Testis (tissue), 3 donors: ENCODE data around the gene FOXI1. TPM values are rescaled to one million over a fixed set of nuclear protein-coding genes. Genes with fewer than 3 reads are reported as not detected.

Experiments used
- DNase-seq: peaks from one replicate; pipeline ENCODE4 v3.0.0-alpha.2; 2019
- H3K27ac ChIP-seq, 2 donors: fragments of 200-600 bp; sonication (generic); one replicate each; pipeline ENCODE4 v1.5.1; 2019
- H3K27me3 ChIP-seq: fragments of 200-600 bp; sonication (generic); one replicate; pipeline ENCODE4 v1.5.1; 2019
- H3K36me3 ChIP-seq: fragments of 200-600 bp; sonication (generic); one replicate; pipeline ENCODE4 v1.5.1; 2017; ENCODE audit warnings: low read depth; ENCODE audit errors: missing control alignments
- H3K4me1 ChIP-seq: fragments of 200-600 bp; sonication (generic); one replicate; pipeline ENCODE4 v1.5.1; 2019
- H3K4me3 ChIP-seq, 2 donors: fragments of 200-600 bp; sonication (generic); one replicate each; pipeline ENCODE4 v1.5.1; 2017 to 2019
- H3K9me3 ChIP-seq: fragments of 200-600 bp; sonication (generic); one replicate; pipeline ENCODE4 v1.5.1; 2017
- POLR2A ChIP-seq: fragments of 450-650 bp; IDR thresholded peaks from one replicate; pipeline ENCODE4 v1.6.1; 2017; ENCODE audit warnings: antibody characterized with exemption, mild to moderate bottlenecking, moderate library complexity
- WGBS, 2 donors: methylation state at CpG; one replicate each; pipeline ENCODE4 v1.1.5; 2018; 5-methylcytosine and 5-hydroxymethylcytosine counted together
- intact Hi-C: fragments of 100-400 bp; cut with DNase I; formaldehyde crosslinking; loops from one replicate; pipeline ENCODE4 v1.15.1; 2023; ENCODE audit warnings: low total_unique reads
- polyA plus RNA-seq: library from polyadenylated mRNA; stranded (reverse); fragments of 350-450 nt; fragmentation: Illumina TruSeq; extraction: RNeasy Lipid Tissue Mini Kit (QIAGEN cat#74804); gene quantifications from one replicate; pipeline ENCODE4 v1.2.3, GENCODE V29; 2014; ENCODE audit warnings: low read depth, low replicate concordance; ENCODE audit not compliant: insufficient read depth
- total RNA-seq, 2 donors: library from RNA; depleted of rRNA; stranded (reverse); fragments of >200 nt; gene quantifications; one replicate each; pipeline ENCODE4 v1.2.3, GENCODE V29; 2016
- TF ChIP-seq, protein P1 (sequence below), 3 experiments: fragments of 450-650 bp in 2 of 3; fragments of 200-600 bp in 1 of 3; sonication (generic) in 1 of 3; IDR thresholded peaks; one replicate each; pipeline ENCODE4 v1.5.1; 2016 to 2019; ENCODE audit warnings: antibody characterized with exemption in 3 of 3, mild to moderate bottlenecking in 2 of 3, moderate library complexity in 1 of 3

Gene FOXI1
- total and polyA plus RNA-seq, 3 donors from 2014 or later: 0.19 to 0.26 TPM; not detected in 1

DNA sequence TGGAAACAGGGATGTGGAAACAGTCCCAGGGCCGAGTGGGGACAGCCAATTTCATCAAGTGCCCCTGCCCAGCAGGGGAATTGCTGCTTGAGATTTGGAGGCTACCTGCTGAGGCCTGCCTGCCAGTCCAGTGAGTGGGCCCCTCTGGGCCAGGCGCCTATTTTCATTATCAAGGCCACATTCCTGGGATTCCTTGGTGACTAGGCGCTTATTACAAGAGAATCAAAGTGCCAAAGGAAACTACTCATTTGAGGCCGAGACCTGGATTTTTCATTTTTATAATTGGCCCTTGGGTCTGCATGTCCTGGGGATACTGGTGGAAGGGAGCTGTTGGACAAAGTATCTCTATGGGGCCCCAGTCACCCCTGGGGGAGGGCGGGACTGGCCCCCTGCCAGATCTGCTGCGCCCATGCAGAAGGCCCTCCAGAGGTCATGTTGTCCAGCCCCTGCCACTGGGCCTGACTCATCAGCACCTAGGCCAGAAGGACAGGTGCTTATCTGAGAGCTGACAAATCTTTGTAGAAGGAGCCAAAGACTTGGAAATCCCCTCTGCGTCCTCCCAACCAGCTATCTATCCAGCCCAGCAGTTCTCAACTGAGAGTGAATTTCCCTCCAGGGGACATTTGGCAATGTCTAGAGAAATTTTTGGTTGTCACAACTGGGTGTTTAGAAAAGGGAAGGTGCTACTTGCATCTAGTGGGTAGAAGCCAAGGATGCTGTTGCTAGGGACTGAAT, 45.6 kb downstream of the FOXI1 start:
- H3K4me3 ChIP-seq: no peak overlapping the region
- H3K27me3 ChIP-seq: no peaks in the 10 kb centered on the region
- peaks cover 6% of the 10 kb centered on the region for H3K4me1 ChIP-seq
- intact Hi-C loops: no loop called here
- no peaks in the 10 kb centered on the region for H3K36me3 ChIP-seq
- WGBS, 2 donors: 33 to 41% methylated on average over 7 of the region's 7 CpGs
- TF ChIP-seq, protein P1, sequence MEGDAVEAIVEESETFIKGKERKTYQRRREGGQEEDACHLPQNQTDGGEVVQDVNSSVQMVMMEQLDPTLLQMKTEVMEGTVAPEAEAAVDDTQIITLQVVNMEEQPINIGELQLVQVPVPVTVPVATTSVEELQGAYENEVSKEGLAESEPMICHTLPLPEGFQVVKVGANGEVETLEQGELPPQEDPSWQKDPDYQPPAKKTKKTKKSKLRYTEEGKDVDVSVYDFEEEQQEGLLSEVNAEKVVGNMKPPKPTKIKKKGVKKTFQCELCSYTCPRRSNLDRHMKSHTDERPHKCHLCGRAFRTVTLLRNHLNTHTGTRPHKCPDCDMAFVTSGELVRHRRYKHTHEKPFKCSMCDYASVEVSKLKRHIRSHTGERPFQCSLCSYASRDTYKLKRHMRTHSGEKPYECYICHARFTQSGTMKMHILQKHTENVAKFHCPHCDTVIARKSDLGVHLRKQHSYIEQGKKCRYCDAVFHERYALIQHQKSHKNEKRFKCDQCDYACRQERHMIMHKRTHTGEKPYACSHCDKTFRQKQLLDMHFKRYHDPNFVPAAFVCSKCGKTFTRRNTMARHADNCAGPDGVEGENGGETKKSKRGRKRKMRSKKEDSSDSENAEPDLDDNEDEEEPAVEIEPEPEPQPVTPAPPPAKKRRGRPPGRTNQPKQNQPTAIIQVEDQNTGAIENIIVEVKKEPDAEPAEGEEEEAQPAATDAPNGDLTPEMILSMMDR (IDR thresholded peaks at IDR 0.05): no peak
- no peak for TF ChIP-seq POLR2A
- H3K9me3 ChIP-seq: no peaks in the 10 kb centered on the region
- H3K27ac ChIP-seq: no peak overlapping the region
- peak; percentile 55 for DNase-seq

DNA sequence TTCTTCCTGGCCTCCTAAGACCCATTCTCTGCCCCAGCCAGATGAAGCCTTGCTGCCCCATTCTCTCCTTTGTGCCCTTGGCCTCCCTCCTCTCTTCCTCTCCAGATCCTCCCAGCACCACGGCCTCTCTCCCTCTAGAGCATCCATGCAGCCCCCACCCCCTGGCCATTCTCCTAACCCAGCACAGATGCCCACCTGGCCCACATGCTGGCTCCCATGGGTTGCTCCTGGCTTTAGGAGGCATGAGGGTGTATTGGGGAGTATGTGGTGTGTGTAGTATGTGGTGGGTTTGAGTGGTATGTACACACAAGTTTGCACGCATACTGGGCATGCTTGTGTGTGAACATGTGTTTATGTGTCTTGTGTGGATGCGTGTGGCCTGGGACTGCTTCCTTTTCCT, 47.1 kb downstream of the FOXI1 start:
- WGBS, 2 donors: 90 to 95% methylated on average over 3 of the region's 3 CpGs
- Histone ChIP-seq H3K27me3 (no peaks in the 10 kb centered on the region), H3K27ac (no peak overlapping the region)

DNA sequence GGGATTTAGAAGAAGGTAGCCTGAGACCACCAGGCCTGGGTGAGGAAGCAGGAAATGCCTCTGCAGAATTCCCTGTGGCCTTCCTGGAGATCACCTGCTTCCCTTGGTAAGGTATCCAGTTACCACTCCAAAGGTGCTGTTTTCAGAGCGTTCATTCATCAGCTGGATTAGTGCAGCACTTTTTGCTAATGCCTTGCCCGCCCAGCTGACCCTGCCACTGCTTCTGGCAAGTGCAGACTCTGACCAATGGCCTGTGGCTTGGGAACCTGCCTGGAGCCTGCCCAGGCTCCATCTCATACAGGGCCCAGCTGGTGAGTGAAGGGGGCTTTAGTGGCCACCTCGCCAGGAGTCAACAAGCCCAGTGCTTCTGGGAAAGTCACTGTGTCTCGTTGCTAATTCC, 48.6 kb downstream of the FOXI1 start:
- intact Hi-C loops: no loop called here
- Histone ChIP-seq H3K27me3 (no peaks in the 10 kb centered on the region), H3K36me3 (no peaks in the 10 kb centered on the region), H3K27ac (no peak overlapping the region), H3K4me1 (peaks cover 6% of the 10 kb centered on the region), H3K9me3 (no peaks in the 10 kb centered on the region), H3K4me3 (no peak overlapping the region)
- DNase-seq: no peak
- 90 to 95% methylated on average over 3 to 4 of the region's 4 CpGs for WGBS, 2 donors
- no peak for TF ChIP-seq POLR2A
- TF ChIP-seq, protein P1 (IDR thresholded peaks at IDR 0.05): no peak

More for the DNA sequence above, 47.1 kb downstream of the FOXI1 start:
- intact Hi-C loops: no loop called here
- no peak for TF ChIP-seq POLR2A
- TF ChIP-seq, protein P1 (IDR thresholded peaks at IDR 0.05): no peak
- Histone ChIP-seq H3K36me3 (no peaks in the 10 kb centered on the region), H3K4me3 (no peak overlapping the region), H3K9me3 (no peaks in the 10 kb centered on the region), H3K4me1 (peaks cover 6% of the 10 kb centered on the region)
- no peak for DNase-seq

DNA sequence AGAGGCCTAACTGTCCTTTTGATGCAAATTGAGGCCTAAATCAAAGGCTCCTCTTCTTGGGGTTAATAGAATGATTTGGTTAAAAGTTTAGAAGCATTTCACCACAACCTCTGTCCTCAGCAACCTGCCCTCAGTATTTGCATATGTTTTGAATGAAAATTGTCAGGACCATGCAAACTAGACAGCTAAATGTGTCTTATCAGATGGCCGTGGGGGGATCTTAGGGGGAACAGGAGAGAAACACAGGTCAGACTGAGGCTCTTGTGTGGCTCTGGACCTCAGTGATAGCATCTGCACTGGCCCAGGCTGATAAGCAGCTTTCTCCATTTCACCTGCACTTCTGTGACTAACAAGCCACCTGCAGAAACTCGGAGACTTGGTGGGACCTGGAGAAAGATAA, 49.0 kb downstream of the FOXI1 start:
- H3K27me3 ChIP-seq: no peaks in the 10 kb centered on the region
- no peak overlapping the region for H3K27ac ChIP-seq
- no peaks in the 10 kb centered on the region for H3K36me3 ChIP-seq
- intact Hi-C loops: no loop called here
- peaks cover 6% of the 10 kb centered on the region for H3K4me1 ChIP-seq
- no peak for TF ChIP-seq POLR2A
- TF ChIP-seq, protein P1 (IDR thresholded peaks at IDR 0.05): no peak
- H3K9me3 ChIP-seq: no peaks in the 10 kb centered on the region
- DNase-seq: no peak
- no peak overlapping the region for H3K4me3 ChIP-seq
- 75 to 89% methylated on average over 2 of the region's 2 CpGs for WGBS, 2 donors

DNA sequence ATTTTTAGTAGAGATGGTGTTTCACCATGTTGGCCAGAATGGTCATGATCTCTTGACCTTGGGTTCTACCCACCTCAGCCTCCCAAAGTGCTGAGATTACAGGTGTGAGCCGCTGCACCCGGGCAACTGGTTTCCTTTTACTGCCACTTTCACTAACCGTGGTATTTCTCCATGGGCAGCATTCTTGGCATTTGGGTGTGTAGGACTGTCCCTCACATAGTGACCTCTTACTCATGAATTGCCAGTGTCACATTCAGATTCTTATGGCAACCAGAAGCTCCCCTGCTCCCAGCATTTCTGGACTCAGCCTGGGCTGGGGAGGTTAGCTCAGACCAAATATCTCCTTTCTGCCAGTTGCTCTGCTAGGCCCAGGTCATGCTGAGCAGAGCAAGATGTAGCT, 50.1 kb downstream of the FOXI1 start:
- intact Hi-C loops: no loop called here
- no peak for DNase-seq
- Histone ChIP-seq H3K4me1 (peaks cover 6% of the 10 kb centered on the region), H3K4me3 (no peak overlapping the region), H3K27me3 (no peaks in the 10 kb centered on the region), H3K27ac (no peak overlapping the region), H3K9me3 (no peaks in the 10 kb centered on the region), H3K36me3 (no peaks in the 10 kb centered on the region)
- 94 to 98% methylated on average over 3 of the region's 3 CpGs for WGBS, 2 donors
- no peak for TF ChIP-seq POLR2A
- TF ChIP-seq, protein P1 (IDR thresholded peaks at IDR 0.05): no peak
